ENCODE results near the gene CLASP1. TPM values are rescaled to one million over a fixed set of nuclear protein-coding genes. Genes with fewer than 3 reads are reported as not detected.
"Not testable (repeated sequence)": the region's sequence is repeated elsewhere in the genome, so short reads cannot be mapped to it uniquely, and the experiment has no call there.

Gene CLASP1
- total RNA-seq, 2 experiments from 2014 or later: 64.6 to 66.5 TPM

- POLR2A ChIA-PET, H3K27ac Mint-ChIP-seq, H3K9me3 Mint-ChIP-seq, H3K27me3 Mint-ChIP-seq, CTCF ChIA-PET, H3K4me3 Mint-ChIP-seq, DNase-seq: not testable (repeated sequence)
- Mint-ChIP-seq H3K4me1 (peaks cover 24% of the 10 kb centered on the region), H3K36me3 (ENCODE audit: low read depth) (peaks cover 13% of the 10 kb centered on the region)
Measured at GRCh38 chr2:121563754-121564153, 85.5 kb downstream of the CLASP1 start.

- Mint-ChIP-seq H3K27ac (no peak overlapping the region), H3K9me3 (peaks cover 3% of the 10 kb centered on the region), H3K4me3 (no peak overlapping the region), H3K36me3 (ENCODE audit: low read depth) (peaks cover 13% of the 10 kb centered on the region), H3K27me3 (no peaks in the 10 kb centered on the region), H3K4me1 (peaks cover 24% of the 10 kb centered on the region)
- POLR2A ChIA-PET: interaction anchor here (1.6 kb wide), 1 partner anchor 32 kb away, joined by 5 read pairs; the partner anchor contains the start of gene RNU4ATAC
- CTCF ChIA-PET: interaction anchor here (0.5 kb wide), 1 partner anchor 93 kb away, joined by 5 read pairs; no protein-coding TSS in a partner anchor
- no peak for DNase-seq
Measured at GRCh38 chr2:121562269-121563176, 86.7 kb downstream of the CLASP1 start.

GRCh38 chr2:121561617-121562268, 87.5 kb downstream of the CLASP1 start:
- POLR2A ChIA-PET: interaction anchor here (1.6 kb wide), 1 partner anchor 31 kb away, joined by 5 read pairs; the partner anchor contains the start of gene RNU4ATAC
- Mint-ChIP-seq H3K4me3 (no peak overlapping the region), H3K4me1 (peaks cover 24% of the 10 kb centered on the region), H3K27ac (no peak overlapping the region), H3K9me3 (peaks cover 3% of the 10 kb centered on the region), H3K36me3 (ENCODE audit: low read depth) (peaks cover 13% of the 10 kb centered on the region), H3K27me3 (no peaks in the 10 kb centered on the region)
- no peak for DNase-seq
- CTCF ChIA-PET: interaction anchor here (0.5 kb wide), 1 partner anchor 92 kb away, joined by 5 read pairs; no protein-coding TSS in a partner anchor

GRCh38 chr2:121558329-121558728, 90.9 kb downstream of the CLASP1 start:
- Mint-ChIP-seq H3K27me3 (no peaks in the 10 kb centered on the region), H3K9me3 (no peaks in the 10 kb centered on the region), H3K4me3 (no peak overlapping the region), H3K36me3 (ENCODE audit: low read depth) (no peaks in the 10 kb centered on the region), H3K4me1 (peaks cover 20% of the 10 kb centered on the region), H3K27ac (no peak overlapping the region)
- DNase-seq: no peak
- ChIA-PET POLR2A (no interaction called here), CTCF (interaction anchor here (0.6 kb wide), 1 partner anchor 1346 kb away, joined by 3 read pairs; no protein-coding TSS in a partner anchor)

- peaks cover 24% of the 10 kb centered on the region for H3K36me3 Mint-ChIP-seq (ENCODE audit: low read depth)
- H3K4me1 Mint-ChIP-seq: peaks cover 27% of the 10 kb centered on the region
- ChIA-PET POLR2A (no interaction called here), CTCF (no interaction called here)
- peaks cover 14% of the 10 kb centered on the region for H3K9me3 Mint-ChIP-seq
- H3K27ac Mint-ChIP-seq: no peak overlapping the region
- H3K27me3 Mint-ChIP-seq: no peaks in the 10 kb centered on the region
- no peak for DNase-seq
- no peak overlapping the region for H3K4me3 Mint-ChIP-seq
Measured at GRCh38 chr2:121555008-121555407, 94.3 kb downstream of the CLASP1 start.

- H3K9me3 Mint-ChIP-seq: peaks cover 28% of the 10 kb centered on the region
- peaks cover 40% of the 10 kb centered on the region for H3K36me3 Mint-ChIP-seq (ENCODE audit: low read depth)
- H3K27ac Mint-ChIP-seq, CTCF ChIA-PET, DNase-seq, H3K4me3 Mint-ChIP-seq, H3K27me3 Mint-ChIP-seq: not testable (repeated sequence)
- peaks cover 29% of the 10 kb centered on the region for H3K4me1 Mint-ChIP-seq
- POLR2A ChIA-PET: interaction anchor here (0.8 kb wide), 1 partner anchor 22 kb away, joined by 4 read pairs; the partner anchor contains the start of gene RNU4ATAC
Measured at GRCh38 chr2:121552477-121553180, 96.6 kb downstream of the CLASP1 start.

- no peak for DNase-seq
- Mint-ChIP-seq H3K4me1 (peaks cover 35% of the 10 kb centered on the region), H3K27me3 (no peaks in the 10 kb centered on the region), H3K27ac (no peak overlapping the region), H3K9me3 (peaks cover 28% of the 10 kb centered on the region), H3K4me3 (no peak overlapping the region), H3K36me3 (ENCODE audit: low read depth) (peaks cover 40% of the 10 kb centered on the region)
- POLR2A ChIA-PET: interaction anchor here (1.2 to 1.5 kb wide), 2 partner anchors 20 to 99 kb away, joined by 3 to 11 read pairs; partner anchors contain the start of gene RNU4ATAC
- CTCF ChIA-PET: interaction anchor here (1.4 kb wide), 1 partner anchor 21 kb away, joined by 7 read pairs; the partner anchor contains the start of gene RNU4ATAC
Measured at GRCh38 chr2:121550669-121551068, 98.6 kb downstream of the CLASP1 start.

GRCh38 chr2:121547646-121548045, 101.6 kb downstream of the CLASP1 start:
- Mint-ChIP-seq H3K9me3 (peaks cover 24% of the 10 kb centered on the region), H3K27ac (no peak overlapping the region), H3K27me3 (no peaks in the 10 kb centered on the region), H3K4me3 (no peak overlapping the region), H3K36me3 (ENCODE audit: low read depth) (peaks cover 37% of the 10 kb centered on the region), H3K4me1 (peaks cover 39% of the 10 kb centered on the region)
- CTCF ChIA-PET: no interaction called here
- no peak for DNase-seq
- POLR2A ChIA-PET: interaction anchor here (3.5 kb wide), 1 partner anchor 16 kb away, joined by 11 read pairs; the partner anchor contains the start of gene RNU4ATAC

GRCh38 chr2:121545913-121546312, 103.3 kb downstream of the CLASP1 start:
- Mint-ChIP-seq H3K4me1 (peaks cover 25% of the 10 kb centered on the region), H3K4me3 (no peak overlapping the region)
- CTCF ChIA-PET: interaction anchor here (1.2 kb wide), 1 partner anchor 14 kb away, joined by 5 read pairs; no protein-coding TSS in a partner anchor

GRCh38 chr2:121545257-121545656, 104.0 kb downstream of the CLASP1 start:
- peaks cover 22% of the 10 kb centered on the region for H3K4me1 Mint-ChIP-seq
- H3K36me3 Mint-ChIP-seq (ENCODE audit: low read depth): peaks cover 19% of the 10 kb centered on the region
- peaks cover 15% of the 10 kb centered on the region for H3K9me3 Mint-ChIP-seq
- ChIA-PET POLR2A (interaction anchor here (3.1 kb wide), 1 partner anchor 14 kb away, joined by 22 read pairs; the partner anchor contains the start of gene RNU4ATAC), CTCF (interaction anchor here (1.2 kb wide), 1 partner anchor 14 kb away, joined by 5 read pairs; no protein-coding TSS in a partner anchor)
- DNase-seq: no peak
- H3K27me3 Mint-ChIP-seq: no peaks in the 10 kb centered on the region
- H3K4me3 Mint-ChIP-seq: no peak overlapping the region
- no peak overlapping the region for H3K27ac Mint-ChIP-seq

More at GRCh38 chr2:121545913-121546312, 103.3 kb downstream of the CLASP1 start:
- Mint-ChIP-seq H3K36me3 (ENCODE audit: low read depth) (peaks cover 25% of the 10 kb centered on the region), H3K27ac (no peak overlapping the region), H3K27me3 (no peaks in the 10 kb centered on the region), H3K9me3 (peaks cover 21% of the 10 kb centered on the region)
- no peak for DNase-seq
- POLR2A ChIA-PET: interaction anchor here (0.8 to 3.5 kb wide), 3 partner anchors 14 to 102 kb away, joined by 5 to 22 read pairs (median 11); partner anchors contain the start of gene RNU4ATAC

GRCh38 chr2:121541495-121541894, 107.8 kb downstream of the CLASP1 start:
- Mint-ChIP-seq H3K4me3 (no peak overlapping the region), H3K27ac (no peak overlapping the region), H3K27me3 (no peaks in the 10 kb centered on the region), H3K4me1 (peaks cover 39% of the 10 kb centered on the region), H3K9me3 (no peaks in the 10 kb centered on the region), H3K36me3 (ENCODE audit: low read depth) (peaks cover 1% of the 10 kb centered on the region)
- no peak for DNase-seq
- POLR2A ChIA-PET: interaction anchor here (3.8 kb wide), 1 partner anchor 10 kb away, joined by 25 read pairs; the partner anchor contains the start of gene RNU4ATAC
- CTCF ChIA-PET: interaction anchor here (0.6 to 1.7 kb wide), 4 partner anchors 109 to 233 kb away, joined by 3 to 5 read pairs (median 4); no protein-coding TSS in a partner anchor

Measured in activated CD4-positive, alpha-beta memory T cell treated with anti-CD3 and anti-CD28 coated beads, Interleukin-2, amount 10 ng/mL, durations not matched to agents 7 days and 5 days (primary cell).